Chondrocyte (in vitro differentiated cells): Measurements from ENCODE around the gene PPFIA2. TPM values are rescaled to one million over a fixed set of nuclear protein-coding genes. Genes with fewer than 3 reads are reported as not detected.

Experiments used
- DNase-seq: peaks from one replicate; pipeline ENCODE4 v3.0.0; 2021; ENCODE audit warnings: mixed read lengths, low spot score
- H3K27ac Mint-ChIP-seq: one replicate; pipeline ENCODE4 v1.8.0; 2021; ENCODE audit warnings: mild to moderate bottlenecking, moderate library complexity, mixed read lengths; ENCODE audit not compliant: unreplicated experiment
- H3K27me3 Mint-ChIP-seq: 2 replicates; pipeline ENCODE4 v1.8.0; 2021; ENCODE audit warnings: low read depth, mixed read lengths
- H3K36me3 Mint-ChIP-seq: 2 replicates; pipeline ENCODE4 v1.8.0; 2021; ENCODE audit warnings: low read depth, mixed read lengths
- H3K4me1 Mint-ChIP-seq: 2 replicates; pipeline ENCODE4 v1.8.0; 2021; ENCODE audit warnings: low read depth, mild to moderate bottlenecking, mixed read lengths
- H3K4me3 Mint-ChIP-seq: one replicate; pipeline ENCODE4 v1.8.0; 2021; ENCODE audit warnings: mild to moderate bottlenecking, moderate library complexity, mixed read lengths; ENCODE audit not compliant: unreplicated experiment
- H3K9me3 Mint-ChIP-seq: 2 replicates; pipeline ENCODE4 v1.8.0; 2021; ENCODE audit warnings: low read depth, mixed read lengths
- CTCF ChIP-seq: fragments of 200-600 bp; sonication (generic); IDR thresholded peaks from 2 replicates; pipeline ENCODE4 v1.5.0; 2021; ENCODE audit warnings: antibody characterized with exemption, mild to moderate bottlenecking, moderate library complexity
- total RNA-seq: library from RNA; stranded (reverse); gene quantifications from 3 replicates; pipeline ENCODE4 v1.2.1, GENCODE V29; 2021

PPFIA2 gene
- total RNA-seq, 1 donor from 2014 or later = not detected

DNA sequence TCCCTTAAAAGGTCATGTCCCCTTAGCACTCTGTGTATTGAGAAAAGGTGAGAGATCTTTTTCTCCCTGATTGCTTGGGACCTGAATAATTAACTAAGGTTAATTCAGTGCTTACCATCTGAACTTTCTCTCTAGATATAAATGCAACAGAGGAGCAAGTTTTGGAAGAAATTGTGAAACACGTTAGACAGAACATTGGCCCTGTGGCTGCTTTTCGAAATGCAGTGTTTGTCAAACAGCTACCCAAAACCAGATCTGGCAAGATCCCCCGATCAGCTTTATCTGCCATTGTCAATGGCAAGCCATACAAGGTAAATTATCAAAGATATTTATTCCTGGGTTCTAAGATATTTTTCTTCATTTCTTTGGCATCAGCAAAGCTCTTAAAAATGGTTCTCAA lies 505.8 kb downstream of the PPFIA2 start:
- Mint-ChIP-seq H3K4me3 (no peak overlapping the region), H3K36me3 (no peaks in the 10 kb centered on the region), H3K27me3 (no peaks in the 10 kb centered on the region), H3K9me3 (no peaks in the 10 kb centered on the region), H3K27ac (no peak overlapping the region), H3K4me1 (no peaks in the 10 kb centered on the region)
- TF ChIP-seq CTCF = no peak
- no peak for DNase-seq

GRCh38 chr12:81252228-81252627 lies 506.9 kb downstream of the PPFIA2 start:
- no peak overlapping the region for H3K4me3 Mint-ChIP-seq
- H3K9me3 Mint-ChIP-seq = no peaks in the 10 kb centered on the region
- no peak overlapping the region for H3K27ac Mint-ChIP-seq
- TF ChIP-seq CTCF = no peak
- H3K4me1 Mint-ChIP-seq = no peaks in the 10 kb centered on the region
- H3K27me3 Mint-ChIP-seq = no peaks in the 10 kb centered on the region
- no peak for DNase-seq
- H3K36me3 Mint-ChIP-seq = no peaks in the 10 kb centered on the region

DNA sequence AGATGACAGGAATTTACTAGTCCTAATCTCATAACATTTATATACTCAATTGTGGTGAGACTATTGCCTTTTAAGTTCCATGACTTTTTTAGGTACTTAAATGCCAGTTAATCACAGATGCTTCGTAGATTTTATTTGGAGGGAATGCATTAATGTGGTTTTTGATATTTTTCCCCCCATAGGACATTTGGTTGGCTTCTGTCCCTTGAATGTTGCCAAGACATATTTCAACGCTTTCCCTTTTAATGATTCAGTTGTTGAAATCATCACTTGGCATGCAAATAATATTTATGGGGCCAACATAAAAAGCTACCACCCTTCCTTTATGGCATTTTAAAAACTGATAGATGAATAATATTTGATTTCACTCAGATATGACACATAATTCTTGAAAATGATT lies 509.2 kb downstream of the PPFIA2 start:
- H3K4me1 Mint-ChIP-seq = peaks cover 8% of the 10 kb centered on the region
- H3K27ac Mint-ChIP-seq = no peak overlapping the region

DNA sequence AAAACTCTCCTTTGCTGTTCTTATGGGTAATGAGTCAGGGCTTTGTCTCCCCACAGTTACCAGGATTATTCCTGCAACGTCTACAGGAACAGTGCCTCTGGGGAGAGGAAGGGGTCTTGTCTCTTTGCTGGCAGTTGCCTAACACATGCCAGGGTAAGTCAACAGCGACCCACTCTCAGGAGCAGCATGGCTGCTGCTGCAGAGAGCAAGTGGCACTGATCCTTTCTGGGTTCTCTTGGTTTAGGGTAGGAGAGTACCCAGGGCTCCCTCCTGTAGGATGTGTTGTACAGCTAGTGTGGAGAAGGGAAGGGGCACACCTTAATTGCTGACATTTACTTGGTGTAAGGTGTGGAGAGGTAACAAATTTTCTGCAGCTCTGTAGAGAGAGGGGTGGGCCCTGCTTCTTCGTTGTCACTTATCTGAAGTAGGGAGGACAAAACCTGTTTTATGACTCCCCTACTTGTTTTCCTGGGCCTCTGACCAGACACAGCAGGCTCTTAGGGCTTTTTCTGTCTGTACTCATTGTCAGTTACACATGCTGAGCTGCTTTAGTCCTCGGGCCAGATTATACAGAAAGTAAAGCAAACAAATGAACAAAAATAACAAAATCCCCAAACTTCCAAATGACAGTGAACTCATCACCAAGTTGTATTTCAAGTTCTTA lies 513.1 kb downstream of the PPFIA2 start:
- Mint-ChIP-seq H3K27me3 (no peaks in the 10 kb centered on the region), H3K27ac (no peak overlapping the region), H3K36me3 (no peaks in the 10 kb centered on the region), H3K4me3 (no peak overlapping the region), H3K4me1 (peaks cover 8% of the 10 kb centered on the region), H3K9me3 (peaks cover 10% of the 10 kb centered on the region)
- TF ChIP-seq CTCF = no peak
- DNase-seq = no peak

More for the DNA sequence above, 509.2 kb downstream of the PPFIA2 start:
- Mint-ChIP-seq H3K36me3 (no peaks in the 10 kb centered on the region), H3K4me3 (no peak overlapping the region), H3K27me3 (no peaks in the 10 kb centered on the region), H3K9me3 (no peaks in the 10 kb centered on the region)
- no peak for TF ChIP-seq CTCF
- no peak for DNase-seq

- DNase-seq = no peak
- Mint-ChIP-seq H3K27me3 (no peaks in the 10 kb centered on the region), H3K4me1 (peaks cover 8% of the 10 kb centered on the region), H3K9me3 (peaks cover 10% of the 10 kb centered on the region), H3K4me3 (no peak overlapping the region), H3K27ac (no peak overlapping the region), H3K36me3 (no peaks in the 10 kb centered on the region)
- no peak for TF ChIP-seq CTCF
Observed at GRCh38 chr12:81245458-81245857, 513.7 kb downstream of the PPFIA2 start.
